Stimulated activated CD8-positive, alpha-beta memory T cell treated with anti-CD3 and anti-CD28 coated beads, Interleukin-4, amount 100 ng/mL, for 48 hours (primary cell): Measurements from ENCODE around the gene DCLK1.
"Not testable (repeated sequence)": the region's sequence is repeated elsewhere in the genome, so short reads cannot be mapped to it uniquely, and the experiment has no call there.

Source experiments
- DNase-seq: peaks from one replicate; pipeline ENCODE4 v3.0.0-alpha.2; 2020

DCLK1 gene

DNA sequence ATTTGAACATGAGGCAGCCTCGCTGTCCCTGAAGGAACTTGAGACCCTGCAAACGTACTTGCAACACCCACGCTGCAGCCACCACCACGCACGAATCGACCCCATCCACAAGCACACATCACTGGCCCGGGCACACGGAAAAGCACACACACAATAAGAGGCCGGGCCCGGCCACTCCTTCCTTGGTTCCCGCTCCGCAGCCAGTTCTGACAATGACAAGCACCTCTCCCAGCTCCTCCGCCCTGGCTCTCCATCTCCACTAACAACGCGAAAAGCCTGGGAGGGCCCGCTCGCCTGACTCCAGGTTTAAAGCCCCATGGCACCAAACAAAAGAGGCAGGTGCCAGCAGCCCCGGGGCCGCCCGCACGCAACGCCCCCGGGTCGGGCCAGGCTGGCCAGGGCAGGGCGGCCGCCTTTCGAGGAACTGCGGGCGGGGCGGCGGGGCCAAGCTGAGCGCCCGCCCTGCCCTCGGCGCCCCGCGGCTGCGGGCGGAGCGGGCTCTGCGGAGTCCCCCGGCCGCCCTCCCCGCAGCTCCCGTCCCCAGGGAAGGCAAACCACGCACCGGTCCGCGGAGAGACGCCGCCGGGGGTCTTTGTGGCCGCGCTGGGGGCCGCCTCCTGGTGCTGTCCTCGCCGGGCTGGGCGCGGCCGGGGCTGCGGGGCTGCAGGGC is 495 bp downstream of the DCLK1 start:
- no peak for DNase-seq

DNA sequence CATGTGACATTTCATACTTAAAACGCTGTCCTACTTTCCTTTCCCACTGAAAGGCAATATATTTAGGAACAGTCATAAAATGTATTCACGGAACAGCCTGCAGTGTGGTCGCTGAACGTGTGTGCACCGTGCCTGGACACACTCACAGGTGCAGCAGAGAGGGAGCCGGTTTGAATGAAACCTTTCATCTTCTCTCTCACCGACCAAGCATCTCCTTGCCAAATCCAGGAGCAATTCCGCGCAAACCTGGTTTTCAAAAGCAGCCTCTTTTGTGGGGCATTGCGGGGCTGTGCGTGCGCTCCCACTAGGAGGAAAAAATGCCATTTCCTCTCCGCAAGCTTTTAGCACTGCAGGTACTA is 1.0 kb downstream of the DCLK1 start:
- no peak for DNase-seq

DNA sequence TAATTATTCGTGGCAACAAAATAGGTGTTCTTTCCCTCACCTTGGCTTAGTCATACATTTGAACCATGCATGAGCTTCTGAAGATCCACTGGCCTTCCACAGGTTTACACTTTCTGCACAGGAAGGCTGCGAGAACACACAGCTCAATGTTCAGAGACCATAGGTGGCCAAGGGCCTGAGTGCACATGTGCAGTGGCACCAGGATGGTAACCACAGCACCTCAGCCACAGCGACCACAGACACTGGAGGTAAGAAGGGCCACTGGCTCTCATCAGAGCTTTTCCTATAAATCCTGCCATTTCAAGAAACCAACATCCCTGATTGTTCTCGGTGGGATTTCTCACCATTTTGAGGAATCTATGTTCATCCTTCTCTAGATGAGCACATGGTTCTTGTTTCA is 1.6 kb downstream of the DCLK1 start:
- no peak for DNase-seq

DNA sequence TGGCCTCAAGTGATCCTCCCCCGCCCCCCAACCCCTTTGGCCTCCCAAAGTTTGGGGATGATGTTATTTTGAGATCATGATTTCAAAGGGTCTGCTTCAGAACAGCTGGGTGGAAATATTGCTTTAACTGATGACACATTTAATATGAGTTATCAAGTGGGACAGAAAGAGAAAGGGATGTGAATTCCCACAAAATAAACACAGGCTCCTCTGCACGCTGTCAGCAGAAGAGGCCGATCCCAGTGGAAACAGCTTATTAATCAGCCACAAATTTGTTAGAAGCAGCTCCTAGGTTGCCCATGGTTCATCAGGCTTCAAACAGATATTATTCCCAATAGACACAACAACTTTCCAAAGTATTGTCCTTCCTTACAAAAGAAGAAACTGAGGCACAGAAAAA is 4.7 kb downstream of the DCLK1 start:
- no peak for DNase-seq

DNA sequence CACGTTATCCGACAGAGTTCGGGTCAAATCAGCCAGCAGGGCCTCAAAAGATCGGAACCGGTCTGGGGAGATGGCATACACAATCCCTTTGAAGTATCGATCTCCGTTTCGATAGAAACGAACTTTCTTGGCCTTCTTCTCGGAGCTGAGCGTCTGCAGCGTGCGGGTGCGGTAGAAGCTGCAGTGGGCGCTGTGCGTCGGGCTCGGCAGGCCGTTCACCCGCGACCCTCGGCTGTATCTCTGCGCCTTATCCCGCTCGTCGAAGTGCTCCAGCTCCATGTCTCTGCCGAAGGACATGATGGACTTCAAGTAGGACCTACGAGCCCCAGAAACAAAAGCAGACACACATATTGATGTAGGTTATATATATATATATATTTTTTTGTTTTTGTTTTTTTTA is 5.3 kb downstream of the DCLK1 start:
- no peak for DNase-seq

DNA sequence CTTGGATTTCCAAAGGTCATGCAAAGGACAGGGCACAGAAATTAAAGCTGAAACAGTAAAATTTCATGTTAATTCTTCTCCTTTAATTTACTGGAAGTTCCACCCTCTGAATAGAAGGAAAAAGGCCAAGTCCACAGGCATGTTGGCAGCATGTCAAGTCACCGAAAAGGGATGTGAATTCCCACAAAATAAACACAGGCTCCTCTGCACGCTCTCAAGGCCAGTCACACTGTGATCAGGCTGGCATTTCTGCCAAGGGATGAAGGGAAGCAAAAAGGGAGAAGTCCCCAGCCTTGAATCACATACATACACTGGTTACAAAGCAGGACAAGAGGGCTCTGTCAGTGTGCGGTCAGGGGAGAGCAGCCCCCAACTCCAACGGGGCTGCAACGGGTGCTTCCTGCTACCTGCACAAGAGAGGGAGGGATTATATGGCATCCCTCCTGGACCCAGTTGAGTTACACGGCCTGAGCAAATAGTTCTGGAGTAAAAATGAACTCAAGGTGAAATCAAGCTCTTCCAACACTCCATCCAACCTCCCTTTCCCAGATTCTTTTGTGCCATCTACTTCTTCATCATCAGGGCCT is 6.9 kb downstream of the DCLK1 start:
- no peak for DNase-seq

DNA sequence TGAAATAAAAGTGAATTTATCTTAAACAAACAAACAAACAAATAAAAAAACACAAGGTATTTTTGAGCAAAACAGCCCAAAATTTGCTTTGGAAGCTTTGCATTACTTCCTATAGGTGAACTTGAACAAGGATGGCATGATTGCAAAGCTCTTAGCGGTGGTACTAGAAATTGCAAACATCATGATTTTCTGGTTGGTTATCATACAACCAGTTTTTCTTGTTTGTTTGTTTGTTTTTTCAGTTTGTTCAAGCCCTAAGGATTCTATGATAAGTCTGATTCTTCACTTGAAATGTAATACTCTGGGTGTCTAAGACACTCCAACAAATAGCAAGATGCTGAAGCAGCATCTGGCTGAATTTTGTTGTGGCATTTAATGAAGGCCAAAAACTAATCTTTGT is 15.9 kb downstream of the DCLK1 start:
- DNase-seq = no peak

DNA sequence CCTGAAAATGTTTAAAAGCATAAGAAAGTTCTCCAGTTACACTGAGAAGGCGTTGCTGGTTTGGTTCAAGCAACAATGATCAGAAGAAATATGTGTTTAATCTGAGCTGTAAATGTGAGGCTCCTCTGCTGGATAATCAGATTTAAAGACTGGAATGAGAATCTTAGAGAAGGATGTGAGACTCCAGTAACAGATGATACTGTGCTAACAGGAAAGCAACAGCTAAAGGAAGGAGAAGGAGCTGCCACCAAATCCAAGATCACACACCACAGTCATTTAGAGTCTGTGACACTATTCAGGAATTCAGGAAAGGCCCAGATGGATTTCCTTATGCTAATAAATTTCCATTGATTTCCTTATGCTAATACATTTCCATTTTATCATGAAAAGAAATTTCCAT is 16.9 kb downstream of the DCLK1 start:
- no peak for DNase-seq

DNA sequence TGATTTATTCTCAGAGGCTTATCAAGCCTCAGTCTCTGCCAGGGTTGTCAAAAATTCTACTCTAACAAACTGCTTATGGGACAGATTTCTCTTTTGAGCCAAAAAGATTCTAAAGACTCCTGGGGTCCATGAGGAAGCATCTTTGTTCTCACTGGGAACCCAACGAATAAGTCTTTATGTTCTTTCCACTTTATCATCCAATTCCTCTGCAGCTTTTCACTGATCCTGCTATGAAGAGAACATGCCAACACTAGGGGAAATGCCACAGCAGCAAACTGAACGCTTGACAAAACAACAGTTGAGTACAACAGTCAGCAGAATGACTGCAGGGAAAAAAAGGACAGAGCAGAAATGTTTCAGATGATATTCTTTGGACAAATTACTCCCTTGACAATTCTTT is 22.2 kb downstream of the DCLK1 start:
- no peak for DNase-seq

DNA sequence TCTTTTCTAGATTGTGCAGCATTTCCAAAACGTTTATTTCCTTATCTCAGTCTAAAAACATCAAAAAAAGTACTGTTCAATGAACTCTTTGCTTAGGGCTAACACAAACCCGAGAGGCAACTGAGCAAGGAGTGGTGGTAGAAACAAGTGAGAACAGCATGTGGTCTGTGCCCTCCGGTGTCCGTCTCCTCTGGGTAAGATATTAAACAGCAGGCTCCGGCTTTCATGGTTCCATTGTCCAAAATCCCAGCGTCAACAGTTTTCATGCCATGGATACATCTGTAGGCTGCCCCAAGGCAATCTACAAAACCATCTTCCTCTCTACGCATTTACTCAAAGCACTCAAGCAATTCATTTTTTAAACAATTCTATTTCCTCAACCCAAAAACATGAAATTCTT is 22.8 kb downstream of the DCLK1 start:
- no peak for DNase-seq

DNA sequence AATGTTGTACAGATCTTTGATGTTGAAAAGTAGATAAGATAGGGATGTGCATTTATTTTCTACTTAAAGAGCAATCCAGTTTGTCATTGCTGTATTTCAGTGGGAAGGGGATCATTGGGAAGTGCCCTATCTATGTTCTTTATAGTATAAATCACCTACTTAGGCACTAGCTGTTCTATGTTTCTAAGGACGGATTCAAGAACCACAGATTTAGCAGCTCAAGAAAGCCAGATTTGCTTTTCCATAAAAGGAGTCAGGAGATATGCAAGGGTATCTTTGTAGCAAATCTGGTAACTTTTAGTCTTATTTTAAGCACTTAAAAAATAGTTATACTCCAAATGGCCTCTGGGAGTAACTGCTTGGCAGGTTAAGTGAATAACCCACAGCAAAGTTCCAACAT is 23.7 kb downstream of the DCLK1 start:
- no peak for DNase-seq

DNA sequence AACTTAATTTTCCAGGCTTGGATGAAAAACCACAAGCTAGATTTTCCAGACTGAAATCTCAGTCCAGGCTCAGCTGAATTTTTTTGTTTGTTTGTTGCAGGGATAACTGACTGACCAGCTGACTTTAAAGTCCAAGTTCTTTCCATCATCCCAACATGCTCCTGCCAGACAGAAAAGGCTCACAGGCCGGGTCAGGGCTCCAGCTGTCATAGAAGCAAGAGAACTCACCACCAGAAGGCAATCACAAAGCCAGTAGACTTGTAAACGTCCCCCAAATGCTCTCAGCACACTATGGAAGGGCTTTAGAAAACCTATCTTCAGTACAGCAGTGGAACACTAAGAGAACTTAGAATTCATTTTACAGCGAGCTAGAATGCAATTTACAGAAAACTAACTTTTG is 25.5 kb downstream of the DCLK1 start:
- DNase-seq = no peak

DNA sequence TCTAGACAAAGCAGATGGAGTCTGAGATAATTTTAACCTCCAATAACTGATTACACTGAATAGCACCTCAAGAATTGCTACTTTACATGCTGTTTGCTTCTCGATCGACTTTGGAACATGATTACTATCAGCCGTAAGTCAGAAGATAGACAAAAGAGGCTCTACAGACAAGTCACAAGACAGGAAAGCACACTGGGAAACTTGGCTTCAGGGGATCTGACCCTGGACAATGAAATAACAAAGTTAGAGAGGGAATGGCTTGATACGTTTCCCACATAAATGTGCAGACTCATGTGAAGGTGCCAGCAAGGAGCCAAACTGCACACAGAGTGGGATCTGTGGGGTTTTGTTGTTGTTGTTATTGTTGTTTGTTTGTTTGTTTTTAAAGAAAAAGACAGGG is 28.5 kb downstream of the DCLK1 start:
- no peak for DNase-seq

DNA sequence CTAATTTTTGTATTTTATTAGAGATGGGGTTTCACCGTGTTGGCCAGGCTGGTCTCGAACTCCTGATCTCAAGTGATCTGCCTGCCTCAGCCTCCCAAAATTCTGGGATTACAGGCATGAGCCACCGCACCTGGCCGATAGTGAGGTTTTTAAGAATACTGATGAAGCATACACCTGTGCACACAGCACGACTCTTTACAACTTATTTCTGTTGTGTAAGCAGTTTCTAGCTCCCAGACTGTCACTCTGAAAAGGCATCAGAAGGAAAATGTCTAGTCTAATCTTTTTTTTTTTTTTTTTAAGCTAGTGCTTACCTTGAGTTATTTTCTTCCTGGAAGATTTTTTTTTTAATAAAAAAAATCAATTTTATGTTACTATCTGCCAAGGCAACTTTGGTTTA is 29.3 kb downstream of the DCLK1 start:
- not testable (repeated sequence) for DNase-seq

DNA sequence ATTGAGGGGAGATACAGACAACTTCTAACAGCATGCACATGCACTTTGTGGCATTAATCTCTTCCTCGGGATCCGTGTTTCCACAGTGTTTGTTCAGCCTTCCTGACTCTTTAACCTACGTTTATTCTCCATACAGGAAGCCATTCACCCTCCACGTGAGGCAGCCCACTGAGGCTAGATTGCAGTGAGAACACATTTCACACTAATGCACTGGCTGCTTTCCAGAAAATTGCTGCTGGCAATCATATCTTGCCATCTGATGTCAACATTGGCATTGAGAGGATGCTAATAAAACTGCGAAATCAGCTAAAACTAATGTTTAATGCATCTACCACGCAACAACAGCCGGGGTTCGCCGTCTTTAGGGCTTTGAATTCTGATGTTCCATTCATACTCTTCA is 30.0 kb downstream of the DCLK1 start:
- DNase-seq = no peak

DNA sequence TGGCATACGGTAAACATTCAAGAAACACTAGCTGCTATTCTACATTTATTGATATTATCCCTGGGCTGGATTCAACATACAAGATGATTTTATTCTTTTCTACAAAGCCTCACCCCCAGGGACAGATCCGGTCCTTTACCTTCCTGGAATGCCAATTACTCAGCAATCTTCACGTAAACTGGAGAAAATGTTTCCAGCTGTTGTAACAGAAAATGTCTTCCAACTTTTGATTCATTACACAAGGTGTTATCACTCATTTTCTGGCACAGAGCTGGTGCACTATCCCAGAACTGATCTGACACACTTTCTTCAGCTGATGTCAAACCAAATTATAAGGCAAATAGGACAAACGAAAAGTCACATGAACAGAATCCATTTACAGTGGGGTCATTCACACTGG is 33.1 kb downstream of the DCLK1 start:
- no peak for DNase-seq

DNA sequence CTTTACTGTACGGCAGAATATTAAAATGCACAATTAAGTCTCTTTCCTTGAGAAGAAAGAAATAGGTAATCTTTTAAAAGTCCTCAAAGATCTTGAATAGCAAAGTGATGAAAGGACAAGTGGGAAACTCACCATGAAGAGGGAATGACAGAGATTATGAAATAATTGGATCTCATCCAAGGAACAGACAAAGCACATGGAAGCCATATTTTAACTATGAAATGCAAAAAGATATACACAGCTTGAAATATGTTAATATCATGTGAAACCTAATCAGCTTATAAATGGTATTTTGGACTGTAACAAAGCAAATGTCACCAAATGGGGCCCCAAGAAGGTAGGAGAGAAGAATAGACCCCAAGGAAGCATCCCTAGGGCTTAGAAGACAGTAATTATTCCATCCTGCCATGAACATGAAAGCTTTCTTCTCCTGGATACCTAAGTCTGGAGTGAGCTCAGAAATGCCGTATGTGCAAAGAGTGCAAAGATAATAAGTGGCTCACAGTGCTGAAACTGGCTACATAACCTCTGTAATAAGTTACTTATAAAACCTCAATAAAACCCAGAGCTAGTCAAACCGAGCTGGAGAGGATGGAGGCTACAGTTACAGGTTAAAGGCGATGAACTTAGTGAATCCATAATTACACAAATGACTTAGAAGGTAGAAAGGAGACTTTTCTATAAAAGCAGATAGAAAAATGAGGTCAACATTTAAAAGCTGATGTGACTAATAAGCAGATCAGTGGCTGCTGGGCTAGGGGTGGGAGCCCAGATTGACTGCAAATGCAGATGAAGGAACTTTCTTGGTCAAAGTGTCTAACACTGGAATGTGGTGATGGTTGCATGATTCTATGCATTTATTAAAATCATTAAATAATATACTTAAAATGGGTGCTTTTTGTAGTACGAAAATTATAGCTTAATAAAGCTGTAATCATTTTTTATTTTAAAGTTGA is 34.4 kb downstream of the DCLK1 start:
- no peak for DNase-seq

DNA sequence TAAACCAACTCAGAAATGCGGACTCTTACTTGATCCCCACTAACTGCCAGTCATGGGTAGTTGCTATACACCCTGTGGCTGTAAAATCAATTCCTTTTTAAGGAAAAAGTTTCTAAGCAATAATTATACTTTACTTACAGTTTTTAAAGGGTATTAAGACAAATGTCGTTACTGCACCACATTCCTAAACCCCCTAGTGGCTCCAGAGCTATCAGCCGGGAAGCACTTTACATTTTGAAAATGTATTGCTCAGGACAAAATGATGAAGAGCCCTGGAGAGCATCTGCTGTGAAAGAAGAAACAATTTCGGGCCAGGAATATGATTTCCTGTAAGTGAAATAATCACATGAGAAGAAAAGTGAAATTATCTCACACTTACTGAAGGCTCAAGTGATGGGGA is 36.7 kb downstream of the DCLK1 start:
- no peak for DNase-seq

DNA sequence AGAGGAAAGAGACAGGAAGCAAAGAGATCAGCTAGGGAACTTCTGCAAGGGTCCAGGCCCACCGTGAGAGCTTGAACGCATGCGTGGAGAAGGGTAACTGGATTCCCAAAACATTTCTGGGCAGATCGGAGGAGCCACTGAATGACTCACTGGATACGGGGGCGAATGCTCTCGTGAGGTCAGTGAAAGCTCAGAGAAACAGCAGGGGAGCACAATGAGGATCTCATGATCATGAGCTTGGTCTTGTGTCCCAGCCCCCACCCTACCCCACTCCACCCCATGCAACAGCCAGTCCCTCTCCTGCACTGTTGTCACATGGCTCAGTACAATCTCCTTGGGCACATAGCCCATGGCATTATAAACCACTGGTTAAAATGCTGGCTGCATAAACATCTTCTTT is 40.6 kb downstream of the DCLK1 start:
- no peak for DNase-seq

DNA sequence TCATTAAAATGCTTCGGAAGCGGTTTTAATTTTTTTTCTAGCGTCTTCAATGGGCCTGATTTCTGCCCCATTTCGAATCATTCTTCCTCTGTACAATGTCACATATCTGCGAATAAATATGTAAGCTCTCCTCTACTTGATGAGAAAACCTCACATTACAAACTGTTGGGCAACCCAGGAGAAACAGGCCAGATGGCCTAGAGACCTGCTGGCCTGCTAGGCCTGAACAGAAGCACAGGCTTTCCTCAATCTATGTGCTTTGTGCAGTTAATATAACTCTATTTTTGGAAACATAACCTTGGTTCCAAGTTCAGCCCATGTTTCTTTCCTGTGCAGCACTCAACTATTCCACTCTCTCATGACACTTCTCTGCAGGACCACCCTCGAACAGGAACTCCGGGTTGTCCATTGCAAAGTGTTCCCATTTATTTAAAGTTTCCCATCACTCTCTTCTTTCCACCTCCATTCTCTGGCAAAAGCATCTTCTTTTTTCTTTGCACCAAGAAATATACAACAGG is 42.0 kb downstream of the DCLK1 start:
- no peak for DNase-seq

DNA sequence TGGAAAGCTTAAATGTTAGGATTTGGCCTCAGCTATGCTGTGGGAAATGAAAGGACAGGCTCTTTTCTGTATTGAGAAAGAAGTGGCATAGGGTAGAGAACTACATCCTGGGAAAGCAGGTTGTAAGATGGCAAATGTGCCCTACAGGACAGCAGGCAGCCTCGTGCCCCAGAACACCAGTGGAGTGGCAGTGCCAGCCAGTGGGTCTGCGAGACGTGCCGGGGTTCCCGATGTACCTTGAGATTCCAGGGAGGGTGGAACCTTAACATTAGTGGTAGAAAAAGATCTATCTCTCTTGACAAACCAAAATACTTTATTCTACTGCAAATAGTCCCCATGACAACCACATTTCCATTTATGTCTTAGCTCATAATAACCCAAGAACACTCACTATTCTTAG is 42.7 kb downstream of the DCLK1 start:
- DNase-seq = no peak

DNA sequence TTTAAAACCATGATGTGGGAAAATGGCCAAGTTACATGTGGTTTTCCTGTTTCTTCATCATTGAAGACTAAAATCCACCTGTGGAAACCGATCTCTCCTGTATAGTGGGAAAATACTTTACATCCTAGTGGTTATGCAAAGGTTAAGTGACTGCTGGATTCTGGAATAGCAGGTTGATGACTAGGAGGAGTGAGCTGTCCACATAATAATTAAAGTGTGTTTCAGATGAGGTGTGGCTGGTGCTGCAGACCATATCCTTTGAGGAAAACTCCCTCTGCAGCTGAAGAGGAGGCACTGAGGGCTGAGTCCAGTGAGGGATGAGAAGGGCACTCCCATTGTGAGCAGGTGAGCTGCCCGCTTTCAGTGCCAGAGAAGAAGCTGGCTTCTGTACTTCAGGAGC is 43.2 kb downstream of the DCLK1 start:
- no peak for DNase-seq

DNA sequence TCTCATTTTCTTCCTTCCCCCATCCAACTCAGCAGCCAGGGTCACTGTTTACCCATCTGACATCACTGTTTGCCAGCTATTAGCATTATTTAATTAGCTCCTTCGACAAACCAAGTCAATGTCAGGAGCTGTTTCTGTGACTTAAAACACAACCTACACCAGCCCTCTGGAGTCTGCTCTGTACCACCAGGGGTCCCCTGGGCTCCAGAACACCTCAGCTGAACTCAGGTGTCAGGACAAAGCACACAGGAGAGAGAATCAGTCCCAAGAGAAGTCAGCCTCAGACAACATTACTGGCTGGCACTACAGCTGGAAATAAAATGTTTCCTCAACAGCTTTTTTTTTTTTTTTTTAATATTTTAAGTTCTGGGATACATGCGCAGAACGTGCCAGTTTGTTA is 45.1 kb downstream of the DCLK1 start:
- DNase-seq = no peak

DNA sequence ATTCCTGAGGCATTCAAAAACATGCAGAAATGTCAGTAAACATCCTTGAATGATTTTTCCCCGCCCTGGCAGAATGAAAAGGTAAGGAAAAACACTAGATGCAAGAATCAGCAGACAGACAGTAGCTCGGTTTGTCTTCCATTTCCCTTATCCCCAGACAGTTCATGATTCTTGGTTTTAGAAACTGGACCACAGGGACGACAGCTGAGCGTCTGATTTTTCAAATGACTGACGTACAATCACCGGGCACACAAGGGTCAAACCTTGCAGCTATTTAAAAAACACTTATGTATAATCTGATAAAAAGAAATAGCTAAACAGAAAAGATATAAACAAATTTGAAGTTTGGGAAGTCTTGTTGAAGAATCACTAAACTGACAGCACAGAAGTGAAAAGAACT is 47.1 kb downstream of the DCLK1 start:
- DNase-seq = no peak
